ENCODE measurements around the gene PRADC1. TPM values are rescaled to one million over a fixed set of nuclear protein-coding genes. Genes with fewer than 3 reads are reported as not detected.
A peak's percentile ranks its signal among the peaks of the same experiment; 100 is the strongest.

The PRADC1 gene
- polyA plus RNA-seq, 3 donors: 9.0 to 49.2 (median 33.3) TPM

DNA sequence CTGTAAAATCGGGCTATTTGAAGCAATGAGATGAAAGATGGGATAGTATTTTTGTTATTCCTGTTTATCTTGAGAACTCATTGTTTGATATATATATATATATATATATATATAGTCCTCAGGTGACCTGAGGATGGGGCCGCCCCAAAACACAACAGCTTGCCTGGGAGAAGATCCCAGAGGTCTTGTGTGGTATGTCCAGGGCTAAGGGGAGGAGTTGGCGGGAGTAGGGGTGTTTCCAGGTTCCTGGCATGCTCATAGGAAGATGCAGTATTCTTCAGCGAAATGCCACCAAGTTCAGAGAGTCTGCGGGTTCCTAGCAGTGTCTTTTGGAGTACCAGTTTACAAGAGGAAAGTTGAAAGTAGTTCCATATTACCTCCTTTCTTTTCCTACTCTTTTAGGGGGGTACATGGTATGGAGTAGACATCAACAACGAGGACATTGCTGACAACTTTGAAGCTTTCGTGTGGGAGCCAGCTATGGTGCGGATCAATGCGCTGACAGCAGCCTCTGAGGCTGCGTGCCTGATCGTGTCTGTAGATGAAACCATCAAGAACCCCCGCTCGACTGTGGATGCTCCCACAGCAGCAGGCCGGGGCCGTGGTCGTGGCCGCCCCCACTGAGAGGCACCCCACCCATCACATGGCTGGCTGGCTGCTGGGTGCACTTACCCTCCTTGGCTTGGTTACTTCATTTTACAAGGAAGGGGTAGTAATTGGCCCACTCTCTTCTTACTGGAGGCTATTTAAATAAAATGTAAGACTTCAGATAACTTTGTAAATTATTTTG is 19.4 kb upstream of the PRADC1 start:
- TF ChIP-seq CTCF (IDR thresholded peaks at IDR 0.05): no peak
- peaks cover 63 to 71% of the 10 kb centered on the region in 2 donors for H3K36me3 Mint-ChIP-seq
- H3K36me3 ChIP-seq (replicated peaks in 1 of 2; ENCODE audit: control insufficient read depth in 1 of 2, insufficient read depth in 2 of 2, low read length in 2 of 2): peaks cover 63 to 89% of the 10 kb centered on the region in 2 donors
- peak overlapping the region in 3 of 7 donors; percentile 33 to 69 (median 61) for H3K27ac Mint-ChIP-seq
- peaks cover 0 to 1% (median 0%) of the 10 kb centered on the region in 3 donors for H3K27me3 Mint-ChIP-seq (ENCODE audit: low read depth in 3 of 3)
- no peak overlapping the region for H3K4me3 Mint-ChIP-seq
- H3K9me3 ChIP-seq (replicated peaks in 1 of 2; ENCODE audit: control insufficient read depth in 1 of 2, insufficient read depth in 1 of 2, low read length in 2 of 2): no peaks in the 10 kb centered on the region
- no peak for DNase-seq
- no peaks in the 10 kb centered on the region for H3K9me3 Mint-ChIP-seq
- H3K4me2 ChIP-seq (replicated peaks; ENCODE audit: extremely low read depth, low read length, poor library complexity, severe bottlenecking): no peak overlapping the region
- peaks cover 4% of the 10 kb centered on the region for H3K4me1 Mint-ChIP-seq
- H3K4me1 ChIP-seq (ENCODE audit: control insufficient read depth in 1 of 2, insufficient read depth in 2 of 2, low read length in 2 of 2): peaks cover 0 to 8% of the 10 kb centered on the region in 2 donors
- H3K79me2 ChIP-seq (ENCODE audit: insufficient read depth, low read length): no peaks in the 10 kb centered on the region
- intact Hi-C loops (cut with micrococcal nuclease): no loop called here
- WGBS (ENCODE audit: insufficient coverage): 88% methylated on average over 8 of the region's 17 CpGs
- H2AFZ ChIP-seq (ENCODE audit: insufficient read depth, low read depth, low read length, poor library complexity, severe bottlenecking): no peak overlapping the region
- H3K4me3 ChIP-seq (replicated peaks in 1 of 3; ENCODE audit: low read depth in 2 of 3, low read length in 3 of 3): no peak overlapping the region
- H3K9ac ChIP-seq (ENCODE audit: insufficient read depth, low read length, poor library complexity, severe bottlenecking): no peak overlapping the region
- H3K27ac ChIP-seq (ENCODE audit: low read depth in 1 of 2, low read length in 2 of 2): peak overlapping the region in 1 of 2 donors; percentile 52
- no peaks in the 10 kb centered on the region for H3K27me3 ChIP-seq (ENCODE audit: control insufficient read depth in 2 of 2, insufficient read depth in 2 of 2, low read length in 2 of 2)
- H4K20me1 ChIP-seq (ENCODE audit: insufficient read depth, low read length): peaks cover 7% of the 10 kb centered on the region

GRCh38 chr2:73250872-73251846 is 18.1 kb upstream of the PRADC1 start:
- peaks cover 0 to 8% of the 10 kb centered on the region in 2 donors for H3K4me1 ChIP-seq (ENCODE audit: control insufficient read depth in 1 of 2, insufficient read depth in 2 of 2, low read length in 2 of 2)
- H3K36me3 Mint-ChIP-seq: peaks cover 76 to 84% of the 10 kb centered on the region in 2 donors
- H3K9me3 Mint-ChIP-seq: no peaks in the 10 kb centered on the region
- no peak overlapping the region for H3K27ac ChIP-seq (ENCODE audit: low read depth in 1 of 2, low read length in 2 of 2)
- H3K4me3 ChIP-seq (replicated peaks in 1 of 3; ENCODE audit: low read depth in 2 of 3, low read length in 3 of 3): no peak overlapping the region
- no peaks in the 10 kb centered on the region for H3K79me2 ChIP-seq (ENCODE audit: insufficient read depth, low read length)
- 99% methylated on average over 14 of the region's 17 CpGs for WGBS (ENCODE audit: insufficient coverage)
- H3K9ac ChIP-seq (ENCODE audit: insufficient read depth, low read length, poor library complexity, severe bottlenecking): no peak overlapping the region
- peaks cover 17% of the 10 kb centered on the region for H4K20me1 ChIP-seq (ENCODE audit: insufficient read depth, low read length)
- intact Hi-C loops (cut with micrococcal nuclease): no loop called here
- TF ChIP-seq CTCF (IDR thresholded peaks at IDR 0.05): no peak
- no peak overlapping the region for H3K4me3 Mint-ChIP-seq
- peak overlapping the region in 6 of 7 donors; percentile 8 to 84 (median 42) for H3K27ac Mint-ChIP-seq
- no peak overlapping the region for H2AFZ ChIP-seq (ENCODE audit: insufficient read depth, low read depth, low read length, poor library complexity, severe bottlenecking)
- no peaks in the 10 kb centered on the region for H3K27me3 Mint-ChIP-seq (ENCODE audit: low read depth in 3 of 3)
- peaks cover 76 to 100% of the 10 kb centered on the region in 2 donors for H3K36me3 ChIP-seq (replicated peaks in 1 of 2; ENCODE audit: control insufficient read depth in 1 of 2, insufficient read depth in 2 of 2, low read length in 2 of 2)
- no peak for DNase-seq
- no peak overlapping the region for H3K4me2 ChIP-seq (replicated peaks; ENCODE audit: extremely low read depth, low read length, poor library complexity, severe bottlenecking)
- H3K9me3 ChIP-seq (replicated peaks in 1 of 2; ENCODE audit: control insufficient read depth in 1 of 2, insufficient read depth in 1 of 2, low read length in 2 of 2): no peaks in the 10 kb centered on the region
- H3K4me1 Mint-ChIP-seq: peaks cover 4% of the 10 kb centered on the region
- no peaks in the 10 kb centered on the region for H3K27me3 ChIP-seq (ENCODE audit: control insufficient read depth in 2 of 2, insufficient read depth in 2 of 2, low read length in 2 of 2)

Data from CD14-positive monocyte (primary cell).